HG02870 (cell line): Measurements from ENCODE around the gene SH3PXD2A.

Source experiments
- ATAC-seq: cut with Tn5 transposase; IDR thresholded peaks from one replicate; pipeline ENCODE4 v1.9.1; 2021; ENCODE audit warnings: mild to moderate bottlenecking, moderate library complexity; ENCODE audit not compliant: unreplicated experiment

Gene SH3PXD2A

GRCh38 chr10:103836273-103836672 lies 19.1 kb downstream of the SH3PXD2A start:
- ATAC-seq, result no peak

DNA sequence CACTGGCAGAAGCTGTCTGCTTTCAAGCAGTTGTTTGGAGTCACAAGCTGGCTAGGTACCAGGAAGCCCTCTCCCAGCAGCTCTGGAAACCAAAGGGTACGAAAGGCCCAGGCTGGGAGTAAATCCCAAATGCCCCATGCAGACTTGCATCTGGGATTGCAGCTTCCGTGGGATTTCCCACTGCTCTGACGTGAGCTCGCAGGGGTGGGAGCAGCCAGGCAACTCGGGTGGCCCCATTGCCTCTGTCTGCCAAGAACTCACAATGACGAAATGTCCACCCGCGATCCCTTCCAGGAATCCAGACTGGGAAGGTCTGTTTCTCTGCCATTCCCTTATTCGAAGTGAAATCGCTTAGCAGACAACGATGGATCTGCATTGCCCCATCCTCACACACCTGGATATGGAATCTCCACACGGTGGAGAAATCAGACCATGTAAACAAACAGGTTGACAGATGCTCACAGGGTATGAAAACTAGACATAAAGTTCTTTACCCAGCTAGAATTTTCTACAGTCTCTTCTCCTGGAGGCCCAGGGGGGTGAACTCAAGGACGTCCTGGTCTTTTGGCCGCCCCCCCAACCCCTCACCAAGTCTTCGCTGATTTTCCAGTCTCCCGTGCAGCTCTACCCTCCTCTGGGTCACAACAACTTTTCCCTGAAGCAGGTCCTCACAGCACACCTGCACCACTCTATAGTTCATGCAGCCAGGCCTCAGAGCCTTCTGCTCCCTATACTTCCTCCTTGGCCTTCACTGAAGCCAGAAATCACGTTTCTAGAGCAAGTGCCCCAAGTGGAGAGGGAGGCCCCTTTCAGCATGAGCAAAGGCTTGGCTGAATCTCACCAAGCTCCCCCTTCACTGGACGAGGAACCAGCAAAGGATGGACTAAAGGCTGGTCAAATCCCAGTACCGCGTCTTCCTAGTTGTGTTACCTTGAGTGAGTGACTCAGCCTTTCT lies 20.0 kb downstream of the SH3PXD2A start:
- no peak for ATAC-seq

- ATAC-seq, result no peak
These were observed 20.8 kb downstream of the SH3PXD2A start for GRCh38 chr10:103834436-103835095.

- ATAC-seq, result no peak
These were observed 21.5 kb downstream of the SH3PXD2A start for GRCh38 chr10:103833731-103834365.

DNA sequence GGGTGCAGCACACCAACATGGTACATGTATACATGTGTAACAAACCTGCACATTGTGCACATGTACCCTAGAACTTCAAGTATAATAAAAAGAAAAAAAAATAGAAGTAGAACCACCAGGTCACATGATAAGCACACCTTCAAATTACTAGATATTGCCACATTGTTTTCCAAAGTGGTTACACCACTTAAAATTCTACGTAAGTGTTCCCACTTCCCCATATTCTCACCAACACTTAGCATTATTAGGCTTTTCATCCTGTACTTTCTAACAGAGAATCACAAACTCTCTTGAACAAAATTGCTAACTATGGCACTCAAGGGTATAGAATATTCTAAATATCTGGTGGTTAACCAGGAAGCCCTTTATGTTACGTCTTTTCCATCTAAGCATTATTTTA lies 22.6 kb downstream of the SH3PXD2A start:
- no peak for ATAC-seq

GRCh38 chr10:103829838-103830465 lies 25.4 kb downstream of the SH3PXD2A start:
- ATAC-seq, result no peak

GRCh38 chr10:103829278-103829677 lies 26.1 kb downstream of the SH3PXD2A start:
- no peak for ATAC-seq

- no peak for ATAC-seq
These were observed 26.7 kb downstream of the SH3PXD2A start for GRCh38 chr10:103828587-103829197.

DNA sequence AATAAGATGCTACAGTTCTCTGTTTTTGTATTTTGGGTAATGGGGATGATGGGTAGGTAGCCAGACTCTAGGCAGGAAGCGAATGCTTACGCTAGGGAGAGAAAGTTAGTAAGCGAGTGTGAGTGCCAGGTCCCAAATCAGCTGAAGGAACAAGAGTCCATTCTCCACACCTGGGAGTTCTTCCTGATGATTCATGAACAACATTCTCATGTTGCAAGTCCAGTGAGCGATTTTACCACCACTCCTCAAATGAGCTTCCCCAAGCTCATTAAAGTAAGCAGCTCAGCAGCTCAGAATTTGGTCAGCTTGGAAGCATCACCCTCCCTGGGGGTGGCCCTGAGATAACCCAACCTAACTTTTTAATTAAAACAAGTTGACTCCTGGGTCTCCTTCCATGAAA lies 27.3 kb downstream of the SH3PXD2A start:
- ATAC-seq, result no peak

- no peak for ATAC-seq
These were observed 28.5 kb downstream of the SH3PXD2A start for GRCh38 chr10:103826885-103827284.

- no peak for ATAC-seq
These were observed 31.1 kb downstream of the SH3PXD2A start for GRCh38 chr10:103824281-103824680.

DNA sequence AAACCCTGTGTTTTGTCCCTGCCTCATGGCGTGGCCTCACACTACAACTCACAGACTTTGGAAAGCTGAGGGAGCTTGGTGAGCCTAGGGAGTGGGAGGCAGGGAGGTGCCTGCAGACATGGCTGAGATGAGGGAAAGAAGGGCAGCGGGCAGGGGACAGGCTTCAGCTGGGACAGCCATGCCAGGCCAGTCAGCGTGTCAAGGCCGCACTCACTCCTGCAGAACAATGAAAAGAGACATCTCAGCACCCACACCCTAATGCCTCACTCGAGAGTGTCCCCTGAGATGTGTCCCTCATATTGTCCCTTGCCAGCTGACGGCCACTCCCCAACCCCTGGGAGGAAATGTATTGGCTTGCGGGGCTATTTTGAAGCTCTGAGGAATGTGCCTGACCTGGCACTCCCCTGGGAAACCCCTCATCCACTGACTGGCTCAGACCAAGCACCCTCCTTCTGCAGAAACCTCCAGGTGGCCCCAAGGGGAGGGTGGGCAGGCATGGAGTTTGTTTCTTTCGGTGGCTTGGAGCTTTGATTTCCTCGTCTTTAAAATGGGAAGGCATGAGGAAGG lies 31.6 kb downstream of the SH3PXD2A start:
- no peak for ATAC-seq

DNA sequence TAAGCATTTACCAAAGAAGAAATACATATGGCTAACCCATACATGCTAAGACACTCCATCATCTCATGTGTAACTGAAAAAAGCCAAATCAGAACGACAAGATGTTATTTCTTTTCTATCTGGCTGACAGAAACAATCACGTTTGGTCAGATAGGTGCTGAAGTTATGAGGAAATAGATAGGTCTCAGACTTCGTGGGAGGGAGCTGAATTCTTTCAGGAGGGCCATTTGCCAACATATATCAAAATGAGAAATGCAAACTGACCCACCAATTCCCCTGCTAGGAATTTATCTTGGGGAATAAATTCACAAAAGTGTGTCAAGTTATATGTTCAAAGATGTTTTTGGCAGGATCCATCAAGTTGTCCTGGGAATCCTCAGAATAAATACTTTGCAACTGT lies 32.6 kb downstream of the SH3PXD2A start:
- no peak for ATAC-seq

- ATAC-seq, result no peak
These were observed 33.2 kb downstream of the SH3PXD2A start for GRCh38 chr10:103822107-103822716.

GRCh38 chr10:103820101-103821062 lies 35.0 kb downstream of the SH3PXD2A start:
- ATAC-seq, result no peak

DNA sequence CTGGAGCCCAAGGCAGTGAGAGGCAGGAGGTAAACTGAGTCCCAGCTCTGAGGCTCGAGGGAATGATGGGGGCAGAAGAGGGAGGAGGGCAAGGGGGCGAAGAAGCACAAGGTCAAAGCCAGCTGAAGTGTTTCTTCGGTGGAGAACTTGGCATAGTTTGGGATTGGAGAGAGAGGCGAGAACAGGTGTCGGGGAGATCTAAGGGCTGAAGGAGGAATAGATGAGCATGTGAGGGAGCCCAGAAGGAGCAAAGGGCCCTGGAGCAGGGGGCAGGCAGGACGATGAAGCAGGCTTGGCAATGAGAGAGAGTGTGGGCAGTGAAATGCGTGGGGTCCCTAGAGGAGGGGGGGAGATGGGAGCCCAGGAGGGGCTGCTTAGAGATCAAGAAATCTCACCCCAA lies 35.9 kb downstream of the SH3PXD2A start:
- ATAC-seq, result no peak

DNA sequence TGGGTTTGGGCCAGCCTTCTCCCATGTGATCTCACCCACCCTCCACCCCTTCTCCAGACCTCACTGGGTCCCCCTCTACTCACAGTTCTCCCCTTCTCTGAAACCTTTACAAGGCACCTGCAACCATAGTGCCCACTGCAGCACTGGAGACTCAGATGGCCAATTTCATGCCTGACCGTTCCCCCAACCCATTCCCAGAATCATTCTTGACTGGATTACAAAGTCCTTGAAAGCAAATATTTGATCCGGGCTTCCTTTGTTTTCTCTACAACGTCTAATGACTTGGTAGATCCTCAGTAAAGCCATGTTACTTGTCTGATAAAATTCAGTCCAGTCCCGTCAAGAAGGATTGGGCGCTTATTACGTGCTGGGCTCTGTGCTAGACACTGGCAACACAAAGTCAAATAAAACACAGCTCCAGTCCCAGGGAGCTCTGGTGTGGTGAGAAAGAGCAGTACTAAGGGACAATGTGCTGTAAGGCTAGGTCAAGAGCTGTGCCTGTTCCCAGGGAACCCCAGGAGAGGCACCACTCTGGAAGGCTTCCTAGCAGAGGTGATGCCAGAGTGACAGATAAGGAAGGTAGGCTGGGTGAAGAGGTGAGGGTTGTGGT lies 36.5 kb downstream of the SH3PXD2A start:
- no peak for ATAC-seq

- ATAC-seq, result no peak
These were observed 37.3 kb downstream of the SH3PXD2A start for GRCh38 chr10:103818105-103818504.
